Lower lobe of right lung (tissue), 2 donors: ENCODE measurements around the gene ADAMTSL4. TPM values are rescaled to one million over a fixed set of nuclear protein-coding genes. Genes with fewer than 3 reads are reported as not detected.

Experiments
- ATAC-seq, 2 donors: fragments of 200-7000 bp; cut with Tn5 transposase; one replicate each; pipeline ENCODE4 v1.9.1; 2020 to 2022; ENCODE audit warnings: mild to moderate bottlenecking in 2 of 2, moderate library complexity in 2 of 2
- DNase-seq: peaks from one replicate; pipeline ENCODE4 v3.0.0-alpha.2; 2020
- H3K27ac ChIP-seq: fragments of 200-600 bp; one replicate; pipeline ENCODE4 v1.8.0; 2022
- H3K27me3 ChIP-seq: fragments of 200-600 bp; one replicate; pipeline ENCODE4 v1.8.0; 2022; ENCODE audit warnings: low read depth
- H3K36me3 ChIP-seq: fragments of 200-600 bp; one replicate; pipeline ENCODE4 v1.8.0; 2022; ENCODE audit warnings: mild to moderate bottlenecking
- H3K4me1 ChIP-seq: fragments of 200-600 bp; one replicate; pipeline ENCODE4 v1.8.0; 2022
- H3K4me3 ChIP-seq: fragments of 200-600 bp; one replicate; pipeline ENCODE4 v1.8.0; 2022; ENCODE audit warnings: mild to moderate bottlenecking
- H3K9me3 ChIP-seq: fragments of 200-600 bp; one replicate; pipeline ENCODE4 v1.8.0; 2022
- intact Hi-C: fragments of 100-400 bp; cut with DNase I; formaldehyde crosslinking; loops from one replicate; pipeline ENCODE4 v1.11.0; 2022
- total RNA-seq: library from RNA; stranded (reverse); fragmentation: NEBNext Ultra II Directional; extraction: Animal tissue kit (Norgen Biotek cat#: 25700); gene quantifications from one replicate; pipeline ENCODE4 v1.2.1, GENCODE V29; 2021
- TF ChIP-seq, protein P1 (sequence below): fragments of 200-600 bp; IDR thresholded peaks from one replicate; pipeline ENCODE4 v1.8.0; 2022; ENCODE audit warnings: antibody characterized with exemption, mild to moderate bottlenecking
- donor health status: DM: no; HTN: yes; CAD: no; lungs with severe emphysema.

ADAMTSL4 gene
- total RNA-seq, 1 donor from 2014 or later, result 164 TPM

DNA sequence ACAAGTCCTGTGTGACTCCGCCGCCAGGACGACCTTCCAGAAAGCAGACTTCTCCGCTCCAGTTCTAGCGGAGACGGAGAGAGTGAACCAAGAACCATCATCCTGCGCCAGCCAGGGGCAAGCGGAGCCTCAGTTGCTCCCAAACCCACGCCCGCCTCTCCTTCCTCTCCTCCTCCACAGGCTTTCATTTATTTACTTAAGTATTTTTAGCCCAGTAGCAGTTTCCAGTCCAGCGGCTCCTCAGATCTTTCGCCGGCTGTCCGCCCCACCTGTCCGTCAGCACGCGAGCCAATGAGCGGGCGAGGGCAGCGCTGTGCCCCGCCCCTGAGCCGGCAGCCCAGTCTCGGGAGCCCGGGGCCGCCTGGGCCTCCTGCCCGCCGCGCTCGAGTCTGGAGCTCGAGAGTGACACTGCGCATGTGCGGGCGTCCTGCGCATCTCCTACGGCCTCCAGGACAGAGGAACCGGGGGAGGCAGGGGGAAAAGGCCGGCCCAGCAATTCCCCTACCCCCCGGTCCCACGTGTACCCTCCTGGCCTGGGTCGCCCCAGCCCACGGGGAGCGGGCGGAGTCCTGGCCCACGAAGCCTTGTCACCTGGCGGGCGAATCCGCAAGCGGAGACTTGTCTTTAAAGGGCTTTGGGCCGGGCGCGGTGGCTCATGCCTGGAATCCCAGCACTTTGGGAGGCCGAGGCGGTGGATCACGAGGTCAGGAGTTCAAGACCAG, 33.7 kb upstream of the ADAMTSL4 start, which contains the start of gene FALEC:
Gene FALEC, plus strand, starts transcription at position 425 of the 722 bp plus-strand sequence.
- intact Hi-C loops, result no loop called here
- TF ChIP-seq, protein P1, sequence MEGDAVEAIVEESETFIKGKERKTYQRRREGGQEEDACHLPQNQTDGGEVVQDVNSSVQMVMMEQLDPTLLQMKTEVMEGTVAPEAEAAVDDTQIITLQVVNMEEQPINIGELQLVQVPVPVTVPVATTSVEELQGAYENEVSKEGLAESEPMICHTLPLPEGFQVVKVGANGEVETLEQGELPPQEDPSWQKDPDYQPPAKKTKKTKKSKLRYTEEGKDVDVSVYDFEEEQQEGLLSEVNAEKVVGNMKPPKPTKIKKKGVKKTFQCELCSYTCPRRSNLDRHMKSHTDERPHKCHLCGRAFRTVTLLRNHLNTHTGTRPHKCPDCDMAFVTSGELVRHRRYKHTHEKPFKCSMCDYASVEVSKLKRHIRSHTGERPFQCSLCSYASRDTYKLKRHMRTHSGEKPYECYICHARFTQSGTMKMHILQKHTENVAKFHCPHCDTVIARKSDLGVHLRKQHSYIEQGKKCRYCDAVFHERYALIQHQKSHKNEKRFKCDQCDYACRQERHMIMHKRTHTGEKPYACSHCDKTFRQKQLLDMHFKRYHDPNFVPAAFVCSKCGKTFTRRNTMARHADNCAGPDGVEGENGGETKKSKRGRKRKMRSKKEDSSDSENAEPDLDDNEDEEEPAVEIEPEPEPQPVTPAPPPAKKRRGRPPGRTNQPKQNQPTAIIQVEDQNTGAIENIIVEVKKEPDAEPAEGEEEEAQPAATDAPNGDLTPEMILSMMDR, result no peak
- Histone ChIP-seq H3K27ac (peak within 1 kb of the TSS; percentile 83), H3K36me3 (no peaks in the 10 kb centered on the region), H3K4me1 (peaks cover 10% of the 10 kb centered on the region), H3K4me3 (peak within 1 kb of the TSS; percentile 76), H3K9me3 (no peaks in the 10 kb centered on the region), H3K27me3 (no peaks in the 10 kb centered on the region)
- ATAC-seq (peak; percentile 99), DNase-seq (peak; percentile 99)

DNA sequence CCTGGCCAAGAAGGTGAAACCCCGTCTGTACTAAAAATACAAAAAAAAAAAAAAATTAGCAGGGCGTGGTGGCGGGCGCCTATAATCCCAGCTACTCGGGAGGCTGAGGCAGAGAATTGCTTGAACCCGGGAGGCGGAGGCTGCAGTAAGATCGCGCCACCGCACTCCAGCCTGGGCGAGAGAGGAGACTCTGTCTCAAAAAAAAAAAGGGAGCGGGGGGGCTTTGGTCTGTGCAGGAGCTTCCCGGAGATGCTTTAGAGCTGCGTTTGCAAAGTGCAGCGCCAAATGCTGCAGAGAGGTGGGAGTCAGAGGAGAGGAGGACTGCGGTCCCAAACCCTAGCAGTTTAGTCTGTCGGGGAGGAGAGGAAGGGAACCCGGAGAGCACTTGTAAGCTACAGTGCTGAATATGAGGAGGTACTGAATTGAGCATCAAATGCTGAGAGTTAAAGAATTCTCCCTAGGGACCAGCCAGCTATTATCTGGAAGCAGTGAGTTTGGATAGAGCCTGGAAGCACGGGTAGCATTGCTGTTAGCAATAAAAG, 33.1 kb upstream of the ADAMTSL4 start:
- peak overlapping the region; percentile 76 for H3K4me3 ChIP-seq
- H3K27ac ChIP-seq, result peak overlapping the region; percentile 83
- TF ChIP-seq, protein P1, result no peak
- DNase-seq (no peak), ATAC-seq (peak; percentile 2 to 16)
- H3K36me3 ChIP-seq, result no peaks in the 10 kb centered on the region
- peaks cover 10% of the 10 kb centered on the region for H3K4me1 ChIP-seq
- no peaks in the 10 kb centered on the region for H3K27me3 ChIP-seq
- intact Hi-C loops, result no loop called here
- H3K9me3 ChIP-seq, result no peaks in the 10 kb centered on the region

DNA sequence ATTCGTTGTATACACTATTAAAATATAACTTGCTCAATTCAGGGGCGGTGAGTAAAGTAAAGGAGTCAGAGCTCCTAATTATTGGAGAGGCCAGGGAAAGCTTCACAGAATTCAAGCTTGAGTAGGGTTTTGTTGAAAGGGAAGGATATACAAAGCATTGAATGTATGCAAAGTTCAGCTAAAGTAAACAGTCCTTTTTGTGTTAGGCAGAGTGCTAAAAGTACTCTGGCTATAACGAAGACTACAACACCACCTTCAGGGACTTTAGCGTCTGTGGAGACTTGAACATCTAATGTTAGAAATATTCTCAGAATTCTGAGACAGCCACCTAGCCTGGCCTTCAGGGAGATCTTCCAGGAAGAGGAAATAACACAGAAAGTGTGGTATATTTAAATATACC, 32.6 kb upstream of the ADAMTSL4 start:
- Histone ChIP-seq H3K27me3 (no peaks in the 10 kb centered on the region), H3K4me1 (peaks cover 10% of the 10 kb centered on the region), H3K27ac (no peak overlapping the region), H3K9me3 (no peaks in the 10 kb centered on the region), H3K4me3 (peak overlapping the region; percentile 76), H3K36me3 (no peaks in the 10 kb centered on the region)
- no peak for DNase-seq
- intact Hi-C loops, result no loop called here
- no peak for ATAC-seq
- TF ChIP-seq, protein P1, result no peak

DNA sequence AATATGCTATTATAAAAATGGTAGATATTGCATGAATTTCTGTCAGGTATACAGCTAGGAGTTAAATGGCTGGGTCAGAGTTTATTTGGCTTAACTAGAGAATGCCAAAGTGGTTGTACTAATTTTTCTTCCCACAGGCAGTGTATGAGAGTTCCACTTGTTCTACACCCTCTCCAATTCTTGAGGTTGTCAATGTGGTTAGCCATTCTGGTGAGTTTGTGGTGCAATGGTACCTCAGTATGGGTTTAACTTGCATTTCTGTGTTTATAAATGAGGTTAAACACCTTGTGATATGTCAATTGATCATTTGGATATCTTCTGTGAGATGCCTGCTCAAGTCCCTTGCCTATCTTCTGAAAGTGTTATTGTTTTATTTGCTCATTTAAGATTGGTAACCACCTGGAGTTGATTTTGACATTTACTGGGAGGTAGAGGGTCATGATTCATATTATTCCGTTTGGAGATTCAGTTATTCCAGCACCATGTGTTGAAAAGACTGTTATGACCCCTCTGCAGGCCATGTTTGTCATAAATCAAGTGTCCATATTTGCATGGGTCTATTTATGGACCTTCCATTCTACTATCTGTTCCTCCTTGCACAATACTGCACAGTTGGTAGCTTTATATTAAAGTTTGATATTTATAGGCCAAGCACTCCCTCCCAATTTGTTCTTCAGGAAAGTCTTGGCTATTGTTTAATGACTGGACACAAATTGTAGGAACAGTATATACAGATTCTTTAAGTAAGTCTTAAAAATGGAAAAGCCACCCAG, 27.8 kb upstream of the ADAMTSL4 start:
- DNase-seq (no peak), ATAC-seq (no peak)
- Histone ChIP-seq H3K4me1 (peaks cover 2% of the 10 kb centered on the region), H3K27ac (no peak overlapping the region), H3K36me3 (no peaks in the 10 kb centered on the region), H3K9me3 (no peaks in the 10 kb centered on the region), H3K27me3 (no peaks in the 10 kb centered on the region), H3K4me3 (no peak overlapping the region)
- TF ChIP-seq, protein P1, result no peak
- intact Hi-C loops, result no loop called here

DNA sequence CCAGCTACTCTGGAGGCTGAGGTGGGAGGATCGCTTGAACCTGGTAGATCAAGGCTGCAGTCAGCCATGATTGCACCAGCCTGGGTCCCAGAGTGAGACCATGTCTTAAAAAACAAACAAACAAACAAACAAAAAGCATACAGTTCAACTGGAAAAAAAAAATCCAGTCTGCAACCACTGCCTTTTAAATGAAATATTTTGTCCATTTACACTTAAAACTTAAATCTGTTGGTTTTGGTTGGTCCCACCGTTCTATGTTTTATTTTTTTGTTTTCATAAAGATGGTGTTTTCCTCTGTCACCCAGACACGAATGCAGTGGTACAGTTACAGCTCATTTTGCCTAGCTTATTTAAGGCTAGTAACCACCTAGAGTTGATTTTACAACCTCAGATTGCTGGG, 23.9 kb upstream of the ADAMTSL4 start:
- Histone ChIP-seq H3K9me3 (no peaks in the 10 kb centered on the region), H3K4me1 (no peaks in the 10 kb centered on the region), H3K36me3 (no peaks in the 10 kb centered on the region), H3K27me3 (no peaks in the 10 kb centered on the region), H3K4me3 (no peak overlapping the region), H3K27ac (no peak overlapping the region)
- ATAC-seq (no peak), DNase-seq (no peak)
- TF ChIP-seq, protein P1, result no peak
- intact Hi-C loops, result no loop called here
